ENCODE data around the gene JAG2.

Gene JAG2

DNA sequence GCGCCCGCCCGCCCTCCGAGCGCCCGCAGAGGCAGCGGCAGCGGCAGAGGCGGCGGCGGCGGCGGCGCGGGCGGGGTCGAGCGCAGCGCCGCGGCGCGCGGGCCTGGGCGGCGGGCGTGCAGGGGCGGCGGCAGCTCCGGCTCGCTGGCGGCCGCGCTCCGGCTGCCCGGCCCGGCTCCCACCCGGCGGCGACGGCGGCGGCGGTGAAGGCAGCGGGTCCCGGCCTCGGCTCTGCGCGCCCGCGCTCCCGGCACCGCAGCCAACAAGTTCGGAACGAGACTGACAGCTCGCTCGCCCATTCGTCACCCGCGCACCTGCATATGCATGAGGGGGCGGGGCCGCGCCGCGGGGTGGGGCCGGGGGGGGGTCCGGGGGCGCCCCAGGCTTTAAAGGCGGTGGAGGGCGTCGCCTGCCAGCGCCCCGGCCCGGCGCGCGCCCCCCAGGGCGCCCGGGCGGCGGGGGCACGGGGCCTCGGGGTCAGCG lies at the start of gene JAG2:
Gene JAG2, minus strand, starts transcription at position 281 of the 483 bp plus-strand sequence. CDS start 356 bp downstream, outside the sequence.
- DNase-seq (ENCODE audit: low read depth in 2 of 2), result peak; percentile 29 to 37

DNA sequence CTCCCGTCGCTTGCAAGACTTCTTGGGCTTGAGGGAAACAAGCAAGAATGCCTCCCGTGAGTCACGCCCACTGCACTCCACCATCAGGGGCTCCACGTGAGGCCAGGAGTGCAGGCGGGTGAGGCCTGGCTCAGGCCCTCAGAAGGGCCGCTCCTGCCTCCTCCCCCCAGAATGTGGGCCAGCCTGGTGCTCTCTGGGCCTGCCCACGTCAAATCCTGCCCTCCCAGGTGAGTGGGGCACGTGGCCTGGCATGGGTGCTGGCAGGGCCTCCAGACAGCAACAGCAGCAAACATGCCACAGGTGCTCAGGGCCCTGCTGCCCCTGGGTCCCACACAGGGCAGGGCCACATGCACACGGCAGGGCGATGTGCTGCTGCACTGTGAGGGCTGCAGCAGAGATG lies 49.2 kb upstream of the JAG2 start:
- no peak for DNase-seq (ENCODE audit: low read depth in 2 of 2)

DNA sequence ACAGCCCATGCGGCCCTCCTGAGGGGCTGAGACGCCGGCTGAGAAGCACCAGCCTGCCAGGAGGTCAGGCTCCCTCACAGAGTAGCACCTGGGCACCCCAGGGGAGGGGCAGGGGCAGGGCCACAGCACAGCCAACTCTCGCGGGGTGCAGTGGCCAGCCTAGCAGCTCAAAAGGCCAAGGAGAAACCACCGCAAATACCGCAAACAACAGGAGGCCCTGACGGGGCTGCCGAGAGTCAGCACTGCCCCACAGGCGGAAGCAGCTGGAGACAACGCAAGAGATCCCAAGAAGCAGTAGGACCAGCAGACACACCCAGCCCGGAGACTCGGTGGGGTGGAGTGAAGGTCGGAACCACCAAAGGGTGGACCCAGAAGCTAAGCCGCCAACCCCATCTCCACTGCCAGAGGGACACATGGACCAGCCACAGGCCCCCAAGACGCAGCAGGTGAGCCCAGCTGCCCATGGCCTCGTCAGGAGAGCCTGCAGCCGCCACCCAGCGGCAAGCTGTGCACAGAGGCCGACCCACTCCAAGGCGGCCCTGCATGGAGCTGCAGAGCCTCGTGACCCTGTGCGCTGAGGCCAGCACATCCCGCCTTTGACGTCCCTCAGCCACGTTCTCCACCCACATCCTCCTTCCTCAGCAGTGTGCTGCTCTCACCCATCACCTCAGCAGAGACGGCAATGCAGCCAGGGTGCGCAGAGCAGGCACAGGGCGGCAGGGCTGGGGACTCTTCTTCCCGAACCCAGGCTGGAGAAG lies 48.1 kb upstream of the JAG2 start:
- no peak for DNase-seq (ENCODE audit: low read depth in 2 of 2)

DNA sequence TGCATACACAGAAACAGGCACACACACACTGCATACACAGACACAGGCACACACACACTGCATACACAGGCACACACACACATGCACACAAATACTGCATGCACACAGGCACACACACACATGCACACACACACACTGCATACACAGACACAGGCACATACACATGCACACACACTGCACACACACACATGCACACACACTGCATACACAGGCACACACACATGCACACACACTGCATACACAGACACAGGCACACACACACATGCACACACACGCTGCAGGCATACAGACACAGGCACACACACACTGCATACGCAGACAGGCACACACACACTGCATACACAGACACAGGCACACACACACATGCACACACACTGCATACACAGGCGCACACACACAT lies 47.0 kb upstream of the JAG2 start:
- no peak for DNase-seq (ENCODE audit: low read depth in 2 of 2)

DNA sequence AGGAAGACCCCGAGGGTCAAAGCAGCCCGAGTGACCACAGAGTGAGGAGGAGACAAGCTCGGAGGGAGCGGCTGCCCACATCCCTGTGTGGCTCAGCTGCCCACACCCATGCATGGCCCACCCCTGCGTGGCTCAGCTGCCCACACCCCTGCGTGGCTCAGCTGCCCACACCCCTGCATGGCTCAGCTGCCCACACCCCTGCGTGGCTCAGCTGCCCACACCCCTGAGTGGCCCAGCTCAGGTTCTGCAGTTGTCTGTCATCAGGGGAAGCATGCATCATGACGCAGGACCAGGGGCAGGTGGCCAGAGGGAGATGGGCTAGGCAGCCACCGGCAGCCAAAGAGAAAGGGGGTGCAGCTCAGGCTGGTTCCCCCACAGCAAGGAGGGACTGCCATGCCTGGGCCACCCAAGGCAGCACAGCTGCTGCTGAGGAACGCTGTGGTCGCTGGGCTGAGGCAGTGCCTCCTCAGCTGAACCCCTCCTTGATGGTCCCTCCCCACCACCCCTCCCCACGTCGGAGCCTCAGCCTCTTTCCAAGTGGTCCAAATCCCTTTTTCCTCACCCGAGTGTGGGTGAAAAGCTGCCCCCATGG lies 45.8 kb upstream of the JAG2 start:
- DNase-seq (ENCODE audit: low read depth in 2 of 2), result no peak

DNA sequence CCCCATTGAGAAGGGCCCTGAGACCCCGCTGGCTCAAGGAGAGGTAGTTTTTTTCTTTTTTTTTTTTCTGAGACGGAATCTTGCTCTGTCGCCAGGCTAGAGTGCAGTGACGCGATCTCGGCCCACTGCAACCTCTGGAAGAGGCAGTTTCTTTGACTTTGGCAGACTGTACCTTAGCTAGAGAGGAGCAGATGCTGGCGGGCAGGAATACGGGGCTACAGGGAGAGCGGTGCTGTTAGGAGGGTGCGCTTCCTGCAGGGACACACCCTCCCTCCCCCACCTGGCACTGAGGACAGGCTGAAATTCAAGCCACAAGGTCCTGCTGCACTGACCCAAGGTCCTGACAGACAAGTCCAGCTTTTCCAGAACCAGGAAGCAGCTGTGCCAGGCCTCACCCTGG lies 44.8 kb upstream of the JAG2 start:
- no peak for DNase-seq (ENCODE audit: low read depth in 2 of 2)

DNA sequence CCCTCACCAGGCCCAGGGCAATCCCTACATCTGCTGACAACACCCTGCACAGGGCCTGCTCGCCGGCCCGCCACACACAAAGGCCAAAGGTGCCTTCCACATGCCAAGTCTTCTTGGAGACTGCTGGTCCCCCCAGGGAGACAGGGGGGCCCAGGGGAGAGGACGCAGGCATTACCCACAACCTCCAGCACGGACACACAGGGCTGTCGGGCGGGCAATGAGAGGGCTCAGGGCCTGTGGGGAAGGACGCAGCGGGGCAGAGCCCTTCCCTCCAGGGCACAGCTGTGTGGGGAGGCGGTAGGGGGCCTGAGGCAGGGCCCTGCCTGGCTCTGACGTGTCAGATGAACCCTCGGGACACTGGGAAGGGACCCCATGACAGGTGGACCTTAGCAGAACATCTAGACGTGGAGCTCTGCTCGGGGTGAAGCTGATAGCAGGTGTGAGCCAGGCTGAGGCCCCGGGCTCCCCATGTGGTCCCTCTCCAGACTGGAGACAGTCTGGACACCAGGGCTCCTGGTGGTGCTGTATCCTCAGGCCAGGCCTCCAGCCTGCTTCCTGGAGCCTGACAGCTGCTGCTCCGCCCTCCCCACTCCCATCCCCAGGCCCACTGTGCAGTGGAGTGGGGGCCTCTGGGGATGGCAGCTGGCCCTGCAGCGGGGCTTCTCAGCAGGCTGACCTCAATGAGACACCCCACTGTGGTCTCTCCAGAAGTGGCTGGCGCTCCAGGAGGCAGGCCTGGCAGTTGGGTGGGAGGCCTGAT lies 44.1 kb upstream of the JAG2 start:
- DNase-seq (ENCODE audit: low read depth in 2 of 2), result no peak

DNA sequence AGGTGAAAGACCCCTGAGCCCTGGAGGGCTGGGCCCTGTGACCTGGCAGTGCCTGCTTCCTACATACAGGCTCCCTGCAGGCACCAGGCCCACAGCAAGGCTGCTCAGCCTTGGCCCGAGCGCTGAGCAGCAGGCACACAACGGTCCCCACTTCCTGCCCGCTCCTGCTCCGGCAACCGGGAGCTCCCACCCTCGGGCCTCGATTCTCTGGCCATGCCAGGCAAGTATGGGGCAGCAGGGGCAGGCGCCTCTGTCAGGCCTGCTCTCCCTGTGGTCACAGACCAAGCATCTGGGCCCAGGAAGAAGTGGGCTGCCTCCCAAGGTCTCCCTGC lies 43.1 kb upstream of the JAG2 start:
- no peak for DNase-seq (ENCODE audit: low read depth in 2 of 2)

DNA sequence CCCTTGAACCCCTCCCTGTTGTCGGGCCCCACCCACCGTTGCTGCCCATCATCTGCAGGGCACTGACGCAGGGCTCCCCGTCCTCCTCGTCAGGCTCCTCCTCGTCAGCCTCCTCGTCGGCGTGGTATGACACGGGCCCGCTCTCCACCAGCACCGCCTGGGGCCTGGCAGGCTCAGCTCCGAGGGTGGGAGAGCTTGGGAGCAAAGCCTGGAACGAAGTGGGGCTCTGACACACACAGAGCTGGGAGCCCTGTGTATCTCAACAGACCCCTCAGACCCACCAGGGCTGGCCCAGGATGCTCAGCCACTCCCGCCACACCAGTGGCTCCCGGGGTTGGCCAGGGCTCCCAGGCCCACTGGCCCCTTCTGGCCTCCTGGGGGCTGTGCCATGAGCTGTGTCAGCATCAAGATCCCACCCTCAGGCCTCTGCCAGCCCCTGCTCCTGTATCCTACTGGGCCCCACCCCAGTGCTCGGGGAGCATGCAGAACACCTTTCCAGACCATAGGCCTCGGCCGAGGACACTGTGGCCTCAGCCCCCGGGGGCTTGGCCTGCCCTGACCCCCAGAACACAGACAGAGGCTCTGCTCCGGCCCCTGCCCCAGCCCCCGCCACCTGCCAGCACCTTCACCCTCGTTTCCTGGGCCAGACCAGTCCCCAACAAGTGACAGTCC lies 42.6 kb upstream of the JAG2 start:
- DNase-seq (ENCODE audit: low read depth in 2 of 2), result no peak

DNA sequence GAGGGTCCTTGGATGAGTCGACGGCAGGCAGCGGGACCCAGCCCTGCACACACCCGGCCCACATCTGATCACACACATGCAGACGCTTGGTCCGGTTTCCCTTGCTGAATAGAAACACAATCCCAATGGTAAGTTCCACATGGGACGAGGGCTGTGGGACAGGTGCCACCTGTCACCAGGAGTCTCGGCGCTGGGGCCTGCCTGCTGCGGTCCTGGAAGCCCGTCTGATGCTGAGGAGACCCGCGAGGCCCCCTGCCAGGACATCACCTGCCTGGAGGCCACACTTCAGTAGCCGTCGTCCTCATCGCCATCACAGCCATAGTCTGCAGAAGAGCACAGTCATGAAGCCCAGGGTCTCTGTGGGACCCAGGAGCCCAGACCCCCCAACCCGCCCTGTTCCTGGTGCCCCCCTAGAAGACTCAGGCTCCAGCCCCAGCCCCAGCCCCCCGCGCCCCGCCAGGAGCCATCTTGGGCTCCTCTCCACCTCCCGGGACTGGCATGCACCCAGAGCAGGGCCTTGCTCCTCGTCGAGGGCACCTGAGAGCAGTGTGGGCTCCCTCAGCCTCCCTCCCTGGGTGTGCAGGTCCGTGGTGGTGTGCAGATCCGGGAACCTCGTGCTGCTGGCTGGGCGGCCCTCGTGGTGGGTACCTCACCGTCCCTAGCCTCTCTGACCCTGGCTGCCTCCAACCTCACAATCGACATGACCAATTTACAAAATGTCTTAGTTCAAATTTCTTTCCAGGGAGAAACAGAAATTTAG lies 41.9 kb upstream of the JAG2 start:
- no peak for DNase-seq (ENCODE audit: low read depth in 2 of 2)

DNA sequence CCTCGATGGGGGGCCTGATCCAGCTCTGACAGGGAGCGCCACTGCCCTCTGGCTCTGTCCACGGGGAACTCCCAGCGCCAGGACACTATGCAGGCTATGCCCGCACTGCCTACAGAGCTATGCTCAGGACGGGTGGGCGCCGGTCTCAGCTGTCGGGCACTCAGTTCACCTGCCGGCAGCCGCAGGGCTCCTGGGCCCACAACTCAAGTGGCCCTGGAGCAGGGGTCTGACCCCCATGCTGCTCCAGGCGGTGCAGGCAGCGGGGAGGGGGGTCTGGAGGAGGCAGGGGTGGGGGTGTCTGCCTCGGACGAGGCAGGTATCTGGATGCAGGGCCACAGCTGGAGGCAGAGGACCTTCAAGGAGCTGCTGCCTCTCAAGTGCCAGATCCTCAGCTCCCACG lies 41.1 kb upstream of the JAG2 start:
- DNase-seq (ENCODE audit: low read depth in 2 of 2), result no peak

DNA sequence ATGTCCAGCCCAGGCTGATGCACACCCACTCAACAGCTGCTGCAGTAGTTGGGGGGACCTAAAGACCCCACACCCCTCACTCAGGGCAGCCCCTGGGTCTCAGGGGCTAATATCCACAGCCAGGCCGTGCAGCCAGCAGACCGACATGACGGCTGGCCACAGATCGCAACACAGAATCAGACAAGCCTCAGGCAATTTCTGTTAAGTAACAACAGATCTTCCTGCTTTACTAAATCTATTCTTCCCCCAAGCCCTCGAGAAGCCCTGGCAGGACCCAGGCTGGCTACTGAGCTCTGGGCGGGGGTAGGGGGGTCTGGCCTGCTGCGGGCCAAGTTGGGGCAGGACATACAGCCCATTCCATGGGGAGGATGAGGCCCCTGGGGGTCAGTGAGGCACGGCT lies 40.5 kb upstream of the JAG2 start:
- DNase-seq (ENCODE audit: low read depth in 2 of 2), result no peak

DNA sequence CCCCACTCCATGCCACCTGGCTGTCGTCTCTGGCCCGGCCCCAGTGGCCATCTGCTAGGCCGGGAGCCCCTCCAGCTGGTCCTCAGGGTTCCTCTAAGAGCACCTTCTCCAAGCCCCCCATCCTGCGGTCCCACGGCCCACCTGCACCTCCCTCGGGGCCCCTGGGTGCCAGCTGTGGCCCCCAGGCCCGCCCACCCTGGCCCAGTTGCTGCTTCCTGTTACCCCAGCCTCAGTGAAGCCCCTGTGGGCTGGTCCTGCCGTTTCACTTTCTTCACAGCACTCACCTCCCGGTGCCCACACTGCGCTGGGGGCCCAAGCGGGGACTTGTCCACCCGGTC lies 40.1 kb upstream of the JAG2 start:
- DNase-seq (ENCODE audit: low read depth in 2 of 2), result no peak

DNA sequence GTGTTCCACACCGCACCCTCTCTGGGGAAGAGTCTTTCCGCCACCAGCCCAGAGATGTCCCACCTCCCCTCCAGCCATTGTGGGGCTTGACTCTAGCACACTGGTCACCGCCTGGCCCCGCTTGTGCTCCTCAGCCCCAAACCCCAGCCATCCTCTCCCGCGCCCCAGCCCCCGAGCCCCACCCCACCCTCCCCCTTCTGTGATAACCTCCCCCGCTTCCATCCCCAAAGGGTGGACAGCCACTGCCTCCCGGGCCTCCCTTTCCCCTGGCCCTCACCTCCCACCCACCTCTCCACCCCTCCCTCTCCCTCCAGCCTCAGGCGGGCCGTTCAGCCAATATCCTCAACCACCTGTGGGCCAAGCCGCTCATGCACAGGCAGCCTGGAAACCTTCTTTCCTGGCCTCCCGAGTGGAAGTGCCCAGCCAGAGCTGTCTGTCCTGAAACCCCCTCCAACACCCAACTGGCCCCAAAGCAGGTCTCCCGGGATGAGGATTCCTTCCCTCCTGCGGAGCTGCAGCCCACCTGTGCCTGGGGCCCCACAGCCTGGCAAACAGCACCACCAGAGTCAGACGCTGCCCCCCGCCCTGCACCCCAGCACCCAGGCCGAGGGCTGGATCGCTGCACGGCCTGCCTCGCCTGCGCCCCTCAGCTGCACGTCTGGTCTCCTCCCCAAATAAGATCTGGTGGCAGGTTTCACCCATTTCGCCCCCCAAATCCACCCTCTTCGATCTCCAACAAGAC lies 39.6 kb upstream of the JAG2 start:
- no peak for DNase-seq (ENCODE audit: low read depth in 2 of 2)

DNA sequence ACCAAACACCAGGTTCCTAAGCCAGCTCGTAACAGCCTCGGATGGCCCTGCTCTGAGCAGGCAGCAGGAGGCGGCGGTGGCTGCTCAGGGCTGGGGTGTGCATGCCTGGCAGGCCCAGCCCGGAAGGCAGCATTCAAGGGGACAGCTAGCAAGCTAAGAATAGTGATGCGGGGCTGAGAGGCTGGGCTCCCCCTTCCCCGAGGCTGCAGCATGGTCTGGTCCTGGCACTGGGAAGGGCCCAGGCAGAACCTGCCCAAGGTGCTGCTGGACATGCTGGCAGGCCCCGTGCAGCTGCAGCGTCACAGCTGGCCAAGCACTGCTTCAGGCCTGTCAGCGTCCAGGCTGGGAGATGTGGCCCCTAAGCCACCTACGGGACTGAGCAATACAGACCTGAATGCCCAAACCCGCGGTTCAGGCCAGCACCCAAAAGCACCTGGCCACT lies 38.9 kb upstream of the JAG2 start:
- no peak for DNase-seq (ENCODE audit: low read depth in 2 of 2)

DNA sequence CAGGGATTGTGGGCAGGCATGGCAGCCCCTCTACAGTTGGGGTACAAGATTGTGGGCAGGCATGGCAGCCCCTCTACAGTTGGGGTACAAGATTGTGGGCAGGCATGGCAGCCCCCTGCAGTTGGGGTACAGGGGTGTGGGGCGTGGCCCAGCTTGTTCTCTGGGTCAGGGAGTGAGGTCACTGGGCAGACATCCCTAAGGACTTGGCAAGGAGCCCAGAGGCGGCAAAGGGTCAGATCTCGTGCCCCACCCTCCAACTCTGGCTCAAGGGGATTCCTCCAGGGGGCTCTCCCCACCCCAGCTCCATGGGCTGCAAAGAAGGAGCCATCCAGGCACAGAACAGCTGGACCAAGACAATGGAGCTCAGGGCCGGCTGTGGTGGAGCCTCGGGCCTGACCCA lies 38.3 kb upstream of the JAG2 start:
- no peak for DNase-seq (ENCODE audit: low read depth in 2 of 2)

DNA sequence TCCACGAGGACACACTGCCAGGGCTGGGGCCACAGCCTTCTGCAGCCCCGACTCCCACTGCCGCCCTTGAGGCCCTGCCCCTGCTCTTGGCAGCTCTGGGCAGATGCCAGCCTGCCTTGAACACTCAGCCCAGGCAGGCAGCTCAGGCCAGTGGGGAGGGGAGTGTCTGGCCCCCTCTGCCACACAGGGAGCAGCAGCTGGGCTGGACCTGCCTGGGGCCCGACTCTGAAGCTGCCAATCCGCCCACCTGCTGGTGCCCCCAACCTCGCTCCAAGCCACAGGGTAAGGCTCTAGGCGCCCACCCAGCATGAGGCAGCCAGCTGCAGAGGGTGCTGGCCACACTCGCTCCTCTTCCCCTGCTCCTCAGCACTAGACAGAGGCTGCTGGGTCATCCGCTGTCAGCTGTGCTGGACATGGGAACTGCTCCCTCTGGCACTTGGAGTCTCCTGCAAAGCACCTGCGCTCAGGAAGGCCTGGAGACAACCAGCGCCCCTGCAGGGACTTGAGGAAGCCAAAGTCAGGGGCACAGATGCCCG lies 37.2 kb upstream of the JAG2 start:
- DNase-seq (ENCODE audit: low read depth in 2 of 2), result no peak

DNA sequence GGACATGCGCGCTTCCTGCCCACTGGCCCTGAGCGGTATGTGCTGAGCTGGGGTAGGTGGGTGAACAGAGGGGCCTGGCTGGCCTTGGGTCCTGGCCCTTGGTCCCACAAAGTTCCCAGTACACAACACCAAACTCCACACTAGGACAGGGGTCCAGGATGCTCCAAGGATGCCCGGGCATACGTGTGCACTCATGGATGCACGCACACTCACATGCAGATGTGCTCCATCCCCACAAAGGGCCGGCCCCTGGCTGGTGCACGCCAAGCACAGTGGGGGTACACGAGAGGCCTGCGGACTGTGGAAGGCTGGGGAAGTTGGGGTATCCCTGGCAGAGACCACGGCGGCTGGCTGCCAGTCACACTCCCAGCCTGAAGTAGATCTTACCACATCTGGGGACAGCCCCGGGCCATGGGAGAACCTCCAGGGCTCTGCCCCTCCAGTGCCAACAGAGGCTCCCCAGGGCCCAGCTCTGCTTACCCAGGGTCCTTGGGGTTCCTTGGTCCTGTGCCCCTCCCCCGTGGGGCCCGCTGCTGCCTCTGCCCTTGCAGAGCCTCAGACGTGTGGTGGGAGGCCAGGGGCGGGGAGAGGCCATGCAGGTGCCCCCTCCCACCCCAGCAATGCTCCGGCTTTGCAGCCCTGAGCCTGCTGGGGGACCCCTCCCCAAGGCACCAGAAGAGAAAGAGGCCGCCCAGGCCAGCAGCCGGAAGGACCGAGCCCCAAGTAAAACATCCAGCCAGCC lies 36.5 kb upstream of the JAG2 start:
- DNase-seq (ENCODE audit: low read depth in 2 of 2), result no peak

DNA sequence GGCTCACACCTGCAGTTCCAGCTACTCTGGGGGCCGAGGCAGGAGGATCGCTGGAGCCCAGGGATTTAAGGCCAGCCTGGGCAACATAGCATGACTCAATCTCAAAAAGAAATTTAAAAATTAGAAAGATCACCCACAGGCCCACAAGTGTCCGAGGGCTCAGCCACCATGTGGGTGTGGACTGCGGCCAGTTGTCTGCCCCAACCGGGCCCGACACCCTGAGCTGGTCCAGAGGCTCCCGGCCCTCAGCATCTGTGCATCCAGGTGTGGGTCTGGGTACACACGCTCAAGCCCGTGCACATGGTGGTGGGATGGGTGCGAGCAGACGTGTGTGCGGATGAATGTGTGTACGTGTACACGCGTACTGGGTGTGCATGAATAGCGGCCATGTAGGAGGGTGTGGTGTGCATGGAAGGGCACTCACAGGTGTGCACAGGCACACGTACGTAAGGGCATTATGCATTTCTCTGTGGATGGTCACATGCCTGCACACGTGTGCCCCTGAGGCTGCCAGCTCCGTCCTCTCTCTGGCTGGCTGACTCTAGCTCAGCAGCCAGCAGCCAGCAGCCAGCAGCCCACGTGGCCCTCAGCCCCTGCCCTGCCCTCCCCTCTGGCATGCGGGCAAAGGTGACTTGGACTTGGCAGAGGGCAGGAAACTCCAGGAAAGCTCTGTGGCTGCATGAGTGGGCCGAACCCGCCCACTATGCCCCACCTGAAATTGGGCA lies 35.8 kb upstream of the JAG2 start:
- DNase-seq (ENCODE audit: low read depth in 2 of 2), result no peak
